HEK293 (cell line): ENCODE results near the gene KIF1A.

Experiments used
- CTCF ChIA-PET: fragments of 350-600 bp; formaldehyde crosslinking; extraction: SDS; loops from one replicate; lab custom pipeline; 2021; ENCODE audit warnings: antibody characterized with exemption; lab: Yijun Ruan, JAX
- POLR2A ChIA-PET: fragments of 300-600 bp; formaldehyde crosslinking; extraction: SDS; loops from one replicate; lab custom pipeline; 2020; ENCODE audit warnings: antibody characterized with exemption, inconsistent platforms; lab: Yijun Ruan, JAX
- H3K27ac ChIP-seq: fragments of 200-500 bp; sonication (Bioruptor generic); 2 replicates; pipeline ENCODE4 v1.5.1; 2014; ENCODE audit warnings: low read depth, low read length, control low read depth, inconsistent platforms; ENCODE audit errors: extremely low read depth
- H3K36me3 ChIP-seq, 2 experiments: fragments of 200-500 bp in 1 of 2; sonication (Bioruptor generic) in 1 of 2; 1 replicate in 1 of 2; 2 replicates in 1 of 2; pipeline ENCODE4 v1.5.1; 2014 to 2017; ENCODE audit warnings: inconsistent platforms in 2 of 2, low read length in 2 of 2; ENCODE audit not compliant: control insufficient read depth in 2 of 2, insufficient read depth in 1 of 2
- H3K4me1 ChIP-seq: fragments of 200-500 bp; sonication (Bioruptor generic); 2 replicates; pipeline ENCODE4 v1.5.1; 2014; ENCODE audit warnings: mild to moderate bottlenecking, low read length, inconsistent platforms; ENCODE audit not compliant: control insufficient read depth, insufficient read depth
- H3K4me3 ChIP-seq: 2 replicates; pipeline ENCODE4 v1.5.1; 2011; ENCODE audit warnings: low read depth, mild to moderate bottlenecking, control low read depth, low read length, moderate library complexity
- H3K9me3 ChIP-seq: fragments of 200-500 bp; sonication (Bioruptor generic); 2 replicates; pipeline ENCODE4 v1.5.1; 2014; ENCODE audit warnings: low read depth, low read length, inconsistent platforms; ENCODE audit not compliant: control insufficient read depth, insufficient read depth
- AEBP2 ChIP-seq: fragments of 450-650 bp; formaldehyde crosslinking; IDR thresholded peaks from 2 replicates; pipeline ENCODE4 v1.5.1; 2016; ENCODE audit warnings: missing biosample characterization, missing genetic modification characterization, borderline replicate concordance
- FEZF1 ChIP-seq: fragments of 450-650 bp; formaldehyde crosslinking; IDR thresholded peaks from 2 replicates; pipeline ENCODE4 v1.5.1; 2016; ENCODE audit warnings: missing biosample characterization, missing genetic modification characterization
- GFI1B ChIP-seq: fragments of 450-650 bp; formaldehyde crosslinking; IDR thresholded peaks from 2 replicates; pipeline ENCODE4 v1.5.1; 2016; ENCODE audit warnings: missing biosample characterization, missing genetic modification characterization
- HOXA7 ChIP-seq: sonication (generic); formaldehyde crosslinking; IDR thresholded peaks from 2 replicates; pipeline ENCODE4 v1.8.1; 2022; ENCODE audit warnings: missing genetic modification reagents, borderline replicate concordance
- MYNN ChIP-seq: fragments of 450-650 bp; formaldehyde crosslinking; IDR thresholded peaks from 2 replicates; pipeline ENCODE4 v1.5.1; 2016; ENCODE audit warnings: missing biosample characterization, missing genetic modification characterization, borderline replicate concordance
- MZF1 ChIP-seq: fragments of 450-650 bp; formaldehyde crosslinking; IDR thresholded peaks from 2 replicates; pipeline ENCODE4 v1.5.1; 2017; ENCODE audit warnings: missing biosample characterization, missing genetic modification characterization, borderline replicate concordance
- ZBTB11 ChIP-seq: fragments of 450-650 bp; formaldehyde crosslinking; conservative IDR thresholded peaks from 2 replicates; pipeline ENCODE4 v1.5.1; 2016; ENCODE audit warnings: low read depth, missing biosample characterization, missing genetic modification characterization
- ZBTB26 ChIP-seq: fragments of 450-650 bp; formaldehyde crosslinking; optimal IDR thresholded peaks from 2 replicates; pipeline ENCODE3; 2016; ENCODE audit warnings: missing biosample characterization, mild to moderate bottlenecking, missing genetic modification characterization
- ZFP3 ChIP-seq: fragments of 450-650 bp; formaldehyde crosslinking; IDR thresholded peaks from 2 replicates; pipeline ENCODE4 v1.5.1; 2016; ENCODE audit warnings: low read depth, missing biosample characterization, missing genetic modification characterization
- ZNF501 ChIP-seq: fragments of 450-650 bp; formaldehyde crosslinking; IDR thresholded peaks from 2 replicates; pipeline ENCODE4 v1.5.1; 2016; ENCODE audit warnings: missing biosample characterization, missing genetic modification characterization
- ZNF514 ChIP-seq: fragments of 450-650 bp; formaldehyde crosslinking; IDR thresholded peaks from 2 replicates; pipeline ENCODE4 v1.5.1; 2016; ENCODE audit warnings: missing biosample characterization, missing genetic modification characterization
- ZNF544 ChIP-seq: fragments of 450-650 bp; formaldehyde crosslinking; IDR thresholded peaks from 2 replicates; pipeline ENCODE4 v1.5.0; 2017; ENCODE audit warnings: missing biosample characterization, missing genetic modification characterization
- ZNF561 ChIP-seq: fragments of 450-650 bp; IDR thresholded peaks from 2 replicates; pipeline ENCODE4 v1.5.1; 2018; ENCODE audit warnings: missing biosample characterization, missing genetic modification characterization, borderline replicate concordance
- ZNF610 ChIP-seq: fragments of 450-650 bp; formaldehyde crosslinking; IDR thresholded peaks from 2 replicates; pipeline ENCODE4 v1.5.1; 2016; ENCODE audit warnings: missing biosample characterization, missing genetic modification characterization, borderline replicate concordance
- ZNF645 ChIP-seq: fragments of 450-650 bp; formaldehyde crosslinking; IDR thresholded peaks from 2 replicates; pipeline ENCODE4; 2016; ENCODE audit warnings: missing biosample characterization, missing genetic modification characterization
- ZNF692 ChIP-seq: fragments of 450-650 bp; formaldehyde crosslinking; IDR thresholded peaks from 2 replicates; pipeline ENCODE4 v1.5.1; 2016; ENCODE audit warnings: missing biosample characterization, missing genetic modification characterization
- ZSCAN16 ChIP-seq: fragments of 450-650 bp; formaldehyde crosslinking; IDR thresholded peaks from 2 replicates; pipeline ENCODE4 v1.5.1; 2016; ENCODE audit warnings: missing biosample characterization, missing genetic modification characterization
- ZSCAN23 ChIP-seq: fragments of 450-650 bp; formaldehyde crosslinking; IDR thresholded peaks from 2 replicates; pipeline ENCODE4 v1.5.1; 2016; ENCODE audit warnings: missing biosample characterization, missing genetic modification characterization

The KIF1A gene

GRCh38 chr2:240707821-240708220, 112.2 kb downstream of the KIF1A start:
- H3K27ac ChIP-seq = no peak overlapping the region
- ChIA-PET CTCF (no interaction called here), POLR2A (no interaction called here)
- no peak for TF ChIP-seq ZNF561 (tag by site-specific recombination)
- TF ChIP-seq ZSCAN23 (tag by site-specific recombination) = no peak
- no peak for TF ChIP-seq ZNF692 (tag by site-specific recombination)
- no peak for TF ChIP-seq GFI1B (tag by site-specific recombination)
- TF ChIP-seq ZNF544 = no peak
- no peak for TF ChIP-seq ZNF645 (tag by site-specific recombination)
- no peak for TF ChIP-seq HOXA7
- no peak for TF ChIP-seq MYNN (tag by site-specific recombination)
- TF ChIP-seq ZBTB26 (tag by site-specific recombination) = no peak
- TF ChIP-seq MZF1 (tag by site-specific recombination) = no peak
- TF ChIP-seq ZNF514 = no peak
- no peak for TF ChIP-seq FEZF1 (tag by site-specific recombination)
- no peak for TF ChIP-seq ZNF501 (tag by site-specific recombination)
- no peak for TF ChIP-seq ZBTB11
- no peak for TF ChIP-seq AEBP2 (tag by site-specific recombination)
- TF ChIP-seq ZFP3 (tag by site-specific recombination) = no peak
- no peak for TF ChIP-seq ZNF610
- TF ChIP-seq ZSCAN16 (tag by site-specific recombination) = no peak
- TF ChIP-seq, all 188 proteins: peak for 0
- no peaks in the 10 kb centered on the region for H3K9me3 ChIP-seq
- H3K4me1 ChIP-seq = no peaks in the 10 kb centered on the region
- no peak overlapping the region for H3K4me3 ChIP-seq
- H3K36me3 ChIP-seq = no peaks in the 10 kb centered on the region
